K562 (cell line): ENCODE results near the gene KCNK1. TPM values are rescaled to one million over a fixed set of nuclear protein-coding genes. Genes with fewer than 3 reads are reported as not detected.

Experiments
- CEBPZ ChIP-seq: fragments of 150-350 bp; IDR thresholded peaks from 2 replicates; pipeline ENCODE4 v1.6.1; 2014; ENCODE audit warnings: low read depth, mild to moderate bottlenecking, low read length, borderline replicate concordance
- KLF10 ChIP-seq: fragments of 250-450 bp; sonication (Bioruptor Pico); IDR thresholded peaks from 2 replicates; pipeline ENCODE4 v1.6.1; 2021; ENCODE audit warnings: matching md5 sums
- MLLT1 ChIP-seq, 2 experiments: fragments of 450-650 bp; IDR thresholded peaks; 2 replicates each; pipeline ENCODE4 v1.6.1; 2016
- MTA3 ChIP-seq: fragments of 450-650 bp; formaldehyde crosslinking; IDR thresholded peaks from 2 replicates; pipeline ENCODE4 v1.6.1; 2017; ENCODE audit warnings: mild to moderate bottlenecking, borderline replicate concordance
- NFE2L1 ChIP-seq: fragments of 450-650 bp; IDR thresholded peaks from 2 replicates; pipeline ENCODE4 v1.6.1; 2016; ENCODE audit warnings: missing genetic modification characterization, low read depth, mild to moderate bottlenecking, missing compliant biosample characterization, moderate library complexity, borderline replicate concordance
- SP1 ChIP-seq: sonication (generic); formaldehyde crosslinking; IDR thresholded peaks from 2 replicates; pipeline ENCODE4 v1.8.1; 2022; ENCODE audit warnings: mild to moderate bottlenecking, missing genetic modification reagents
- TFAP4 ChIP-seq: sonication (generic); formaldehyde crosslinking; IDR thresholded peaks from 2 replicates; pipeline ENCODE4 v1.8.0; 2022; ENCODE audit warnings: missing genetic modification reagents, mild to moderate bottlenecking, moderate library complexity, borderline replicate concordance
- U2AF1 ChIP-seq: fragments of 200-400 bp; formaldehyde crosslinking; optimal IDR thresholded peaks from 2 replicates; pipeline ENCODE3; 2017; ENCODE audit warnings: mild to moderate bottlenecking, low read depth, low read length, moderate library complexity
- USF2 ChIP-seq: sonication (generic); formaldehyde crosslinking; IDR thresholded peaks from 2 replicates; pipeline ENCODE4 v1.5.0; 2020; ENCODE audit warnings: missing genetic modification reagents
- ZNF3 ChIP-seq: fragments of 250-450 bp; sonication (Bioruptor Pico); IDR thresholded peaks from 2 replicates; pipeline ENCODE4 v1.5.0; 2021; ENCODE audit warnings: mild to moderate bottlenecking, moderate library complexity
- ZNF586 ChIP-seq: fragments of 450-650 bp; formaldehyde crosslinking; conservative IDR thresholded peaks from 2 replicates; pipeline ENCODE4 v1.4.0; 2020; ENCODE audit warnings: mild to moderate bottlenecking, moderate library complexity
- polyA plus RNA-seq, 8 experiments: library from polyadenylated mRNA; depleted of rRNA in 4 of 8; stranded (reverse) in 5 of 8; unstranded in 3 of 8; fragments of >200 nt; fragmentation: Nextera tagmentation in 2 of 8; fragmentation: Illumina TruSeq in 1 of 8; extraction: Ambion mirVana in 2 of 8; extraction: Trizol in 1 of 8; gene quantifications; 2 replicates each; pipeline versions ENCODE4 v1.2.1 to v1.2.3, GENCODE V29; 2011 to 2014; ENCODE audit warnings: inconsistent platforms in 1 of 8, missing spikeins in 1 of 8
- total RNA-seq, 7 experiments: library from RNA; depleted of rRNA in 6 of 7; stranded (reverse); fragments of >200 nt in 6 of 7; fragmentation: Illumina TruSeq in 2 of 7; extraction: Trizol in 2 of 7; gene quantifications; 2 replicates each; pipeline versions ENCODE4 v1.2.1 to v1.2.3, GENCODE V29; 2011 to 2021; ENCODE audit warnings: low replicate concordance in 1 of 7
- TF ChIP-seq, protein P1 (sequence below), 2 experiments: IDR thresholded peaks; 2 replicates each; pipeline ENCODE4 v1.6.1; 2012; ENCODE audit warnings: improper control_type of control experiment in 2 of 2, low read depth in 2 of 2, low read length in 2 of 2, borderline replicate concordance in 1 of 2
- TF ChIP-seq, protein P2 (sequence below): sonication (generic); formaldehyde crosslinking; IDR thresholded peaks from 2 replicates; pipeline ENCODE4 v1.8.0; 2022; ENCODE audit warnings: mild to moderate bottlenecking, missing genetic modification reagents

Gene KCNK1
- total and polyA plus RNA-seq, 9 of the 15 experiments (the other 6 are each of a cell fraction or from before 2014, with no cell fraction given) = 3.1 to 22.7 (median 6.0) TPM

- TF ChIP-seq USF2 (CRISPR knock-in tag) (no peak), CEBPZ (no peak), TFAP4 (CRISPR knock-in tag) (no peak), MTA3 (0 out of 2 replicates have a peak, but pooled peaks have one; percentile 35), SP1 (CRISPR knock-in tag) (0 out of 2 replicates have a peak, but pooled peaks have one; percentile 20), ZNF586 (CRISPR knock-in tag) (no peak), MLLT1 (IDR thresholded peaks at IDR 0.05) (no peak), NFE2L1 (no peak), U2AF1 (no peak), KLF10 (CRISPR knock-in tag) (no peak), ZNF3 (CRISPR knock-in tag) (no peak)
- TF ChIP-seq, protein P1, sequence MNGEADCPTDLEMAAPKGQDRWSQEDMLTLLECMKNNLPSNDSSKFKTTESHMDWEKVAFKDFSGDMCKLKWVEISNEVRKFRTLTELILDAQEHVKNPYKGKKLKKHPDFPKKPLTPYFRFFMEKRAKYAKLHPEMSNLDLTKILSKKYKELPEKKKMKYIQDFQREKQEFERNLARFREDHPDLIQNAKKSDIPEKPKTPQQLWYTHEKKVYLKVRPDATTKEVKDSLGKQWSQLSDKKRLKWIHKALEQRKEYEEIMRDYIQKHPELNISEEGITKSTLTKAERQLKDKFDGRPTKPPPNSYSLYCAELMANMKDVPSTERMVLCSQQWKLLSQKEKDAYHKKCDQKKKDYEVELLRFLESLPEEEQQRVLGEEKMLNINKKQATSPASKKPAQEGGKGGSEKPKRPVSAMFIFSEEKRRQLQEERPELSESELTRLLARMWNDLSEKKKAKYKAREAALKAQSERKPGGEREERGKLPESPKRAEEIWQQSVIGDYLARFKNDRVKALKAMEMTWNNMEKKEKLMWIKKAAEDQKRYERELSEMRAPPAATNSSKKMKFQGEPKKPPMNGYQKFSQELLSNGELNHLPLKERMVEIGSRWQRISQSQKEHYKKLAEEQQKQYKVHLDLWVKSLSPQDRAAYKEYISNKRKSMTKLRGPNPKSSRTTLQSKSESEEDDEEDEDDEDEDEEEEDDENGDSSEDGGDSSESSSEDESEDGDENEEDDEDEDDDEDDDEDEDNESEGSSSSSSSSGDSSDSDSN (IDR thresholded peaks at IDR 0.05; ENCODE audit: borderline replicate concordance in 1 of 2, low read depth in 2 of 2, low read length in 2 of 2) = no peak
- TF ChIP-seq, protein P2, sequence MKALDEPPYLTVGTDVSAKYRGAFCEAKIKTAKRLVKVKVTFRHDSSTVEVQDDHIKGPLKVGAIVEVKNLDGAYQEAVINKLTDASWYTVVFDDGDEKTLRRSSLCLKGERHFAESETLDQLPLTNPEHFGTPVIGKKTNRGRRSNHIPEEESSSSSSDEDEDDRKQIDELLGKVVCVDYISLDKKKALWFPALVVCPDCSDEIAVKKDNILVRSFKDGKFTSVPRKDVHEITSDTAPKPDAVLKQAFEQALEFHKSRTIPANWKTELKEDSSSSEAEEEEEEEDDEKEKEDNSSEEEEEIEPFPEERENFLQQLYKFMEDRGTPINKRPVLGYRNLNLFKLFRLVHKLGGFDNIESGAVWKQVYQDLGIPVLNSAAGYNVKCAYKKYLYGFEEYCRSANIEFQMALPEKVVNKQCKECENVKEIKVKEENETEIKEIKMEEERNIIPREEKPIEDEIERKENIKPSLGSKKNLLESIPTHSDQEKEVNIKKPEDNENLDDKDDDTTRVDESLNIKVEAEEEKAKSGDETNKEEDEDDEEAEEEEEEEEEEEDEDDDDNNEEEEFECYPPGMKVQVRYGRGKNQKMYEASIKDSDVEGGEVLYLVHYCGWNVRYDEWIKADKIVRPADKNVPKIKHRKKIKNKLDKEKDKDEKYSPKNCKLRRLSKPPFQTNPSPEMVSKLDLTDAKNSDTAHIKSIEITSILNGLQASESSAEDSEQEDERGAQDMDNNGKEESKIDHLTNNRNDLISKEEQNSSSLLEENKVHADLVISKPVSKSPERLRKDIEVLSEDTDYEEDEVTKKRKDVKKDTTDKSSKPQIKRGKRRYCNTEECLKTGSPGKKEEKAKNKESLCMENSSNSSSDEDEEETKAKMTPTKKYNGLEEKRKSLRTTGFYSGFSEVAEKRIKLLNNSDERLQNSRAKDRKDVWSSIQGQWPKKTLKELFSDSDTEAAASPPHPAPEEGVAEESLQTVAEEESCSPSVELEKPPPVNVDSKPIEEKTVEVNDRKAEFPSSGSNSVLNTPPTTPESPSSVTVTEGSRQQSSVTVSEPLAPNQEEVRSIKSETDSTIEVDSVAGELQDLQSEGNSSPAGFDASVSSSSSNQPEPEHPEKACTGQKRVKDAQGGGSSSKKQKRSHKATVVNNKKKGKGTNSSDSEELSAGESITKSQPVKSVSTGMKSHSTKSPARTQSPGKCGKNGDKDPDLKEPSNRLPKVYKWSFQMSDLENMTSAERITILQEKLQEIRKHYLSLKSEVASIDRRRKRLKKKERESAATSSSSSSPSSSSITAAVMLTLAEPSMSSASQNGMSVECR (CRISPR knock-in tag) = no peak
These were observed 96.1 kb downstream of the KCNK1 start (continued) for GRCh38 chr1:233710031-233710430.
